Activated T-helper 1 cell treated with Interleukin-2 at 50 U/mL for 16 hours (primary cell): ENCODE measurements around the gene HOXB7.

Experiments
- DNase-seq: peaks from one replicate; pipeline ENCODE4 v3.0.0-alpha.2; 2020; ENCODE audit warnings: low read depth

HOXB7 gene

DNA sequence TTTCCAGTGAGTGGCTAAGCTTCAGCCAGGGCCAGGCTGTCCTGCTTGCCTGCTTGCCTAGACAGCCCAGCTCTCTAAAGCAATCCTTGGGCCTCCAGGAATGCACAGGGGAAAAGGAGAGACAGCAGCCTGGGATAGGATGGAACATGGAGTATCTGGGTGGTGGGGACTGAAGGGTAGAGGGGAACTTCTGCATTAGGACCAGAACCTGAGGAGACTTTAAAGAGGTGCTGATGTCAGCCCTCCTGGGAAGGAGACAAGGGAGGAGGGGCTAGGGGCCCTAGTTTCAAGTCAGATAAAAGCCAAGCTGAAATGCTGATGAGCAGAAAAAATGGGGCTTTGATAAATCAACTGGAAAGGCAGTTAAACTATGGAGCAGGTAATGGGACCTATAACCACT, 1.8 kb downstream of the HOXB7 start:
- no peak for DNase-seq

DNA sequence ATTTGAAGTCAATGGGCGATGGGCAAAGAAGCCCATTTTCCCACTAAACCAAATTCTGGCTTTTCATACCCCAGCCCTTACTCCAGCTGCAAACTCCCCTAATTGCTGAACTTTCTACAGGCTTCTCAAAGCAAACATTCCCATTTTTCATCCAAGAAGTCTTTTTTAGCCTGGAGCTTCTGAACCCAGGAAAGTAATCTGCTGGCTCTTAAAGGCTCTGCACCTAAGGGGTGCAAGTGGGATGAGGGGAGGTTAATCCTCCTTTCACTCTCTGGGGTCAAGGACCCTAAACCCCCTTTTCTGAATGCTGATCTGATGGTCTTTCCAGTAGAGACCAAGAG, 2.4 kb downstream of the HOXB7 start:
- DNase-seq, result no peak

GRCh38 chr17:48606892-48607614, 3.8 kb downstream of the HOXB7 start:
- no peak for DNase-seq

DNA sequence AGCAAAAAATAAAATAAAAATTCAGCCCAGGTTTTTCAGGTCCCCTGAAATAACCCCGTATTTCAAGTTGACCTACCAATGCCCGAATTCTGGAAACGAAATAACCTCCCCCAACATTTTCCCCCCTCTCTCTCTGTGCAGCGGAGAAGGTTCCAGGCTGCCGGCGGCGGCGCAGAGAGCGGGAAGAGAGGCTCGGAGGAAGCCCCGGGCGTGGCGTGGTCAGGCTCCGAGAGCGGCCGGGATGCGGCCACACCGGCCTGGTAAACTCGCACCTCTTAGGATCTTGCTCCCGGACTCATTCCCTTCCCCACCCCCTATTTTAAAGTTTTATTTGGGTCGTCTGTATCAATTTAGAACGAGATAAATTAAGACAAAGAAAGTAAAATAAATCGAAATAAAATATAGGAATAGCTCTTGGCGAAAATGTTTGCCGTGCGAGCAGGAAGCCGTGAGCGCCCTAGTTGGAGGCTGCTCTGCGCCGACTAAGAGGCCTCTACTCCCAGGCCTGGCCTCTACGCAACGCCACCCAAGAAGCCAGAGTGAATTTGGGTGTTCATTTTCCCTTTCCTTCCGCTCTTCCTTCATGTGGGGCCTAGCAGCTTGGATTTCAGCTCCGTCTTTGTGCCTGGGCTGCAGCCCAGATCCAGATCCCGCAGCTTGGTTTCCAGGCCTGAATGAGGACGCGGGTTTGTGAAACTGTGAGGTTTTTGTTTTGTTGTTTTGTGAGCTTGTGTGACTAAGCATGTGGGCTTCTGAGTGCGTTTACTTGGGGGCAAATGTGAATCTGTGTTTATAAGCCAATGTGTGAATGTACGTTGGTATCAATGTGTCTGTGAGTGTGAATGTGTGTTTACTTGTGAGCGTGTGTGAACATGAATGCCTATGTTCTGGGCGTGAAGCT, 4.6 kb downstream of the HOXB7 start:
- no peak for DNase-seq

DNA sequence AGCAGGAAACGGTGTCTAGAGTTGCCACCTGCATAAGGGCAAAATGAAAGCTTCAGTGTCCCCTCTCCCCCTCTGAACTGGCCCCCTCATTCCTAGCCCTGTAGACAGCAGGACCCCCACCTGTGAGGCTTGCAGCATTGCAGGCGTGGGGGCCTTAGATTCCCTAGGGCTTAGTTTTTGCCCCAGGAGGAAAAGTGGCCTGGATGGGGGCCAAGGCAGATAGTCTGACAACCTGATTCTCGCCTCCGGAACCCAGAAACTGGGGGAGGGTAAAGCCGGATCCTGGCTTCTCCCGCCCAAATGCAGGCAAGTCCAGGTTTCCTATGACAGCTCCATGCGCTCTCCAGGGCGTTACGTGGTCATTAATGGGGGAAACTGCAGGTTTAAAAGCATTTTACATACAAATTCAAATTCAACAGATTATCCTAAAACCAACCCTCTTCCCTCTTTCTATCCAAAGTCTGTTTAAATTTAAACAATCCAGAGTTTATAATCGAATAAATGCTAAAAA, 5.4 kb downstream of the HOXB7 start:
- no peak for DNase-seq

GRCh38 chr17:48604770-48605329, 6.0 kb downstream of the HOXB7 start, which contains the start of gene HOXB6:
Gene HOXB6, minus strand, starts transcription at chr17:48604986. Its CDS starts 6,836 bp downstream, at chr17:48598150.
- no peak for DNase-seq

GRCh38 chr17:48603959-48604769, 6.7 kb downstream of the HOXB7 start:
- no peak for DNase-seq

GRCh38 chr17:48601539-48602425, 9.0 kb downstream of the HOXB7 start:
- no peak for DNase-seq

- no peak for DNase-seq
These were observed 9.6 kb downstream of the HOXB7 start for GRCh38 chr17:48601207-48601538.

DNA sequence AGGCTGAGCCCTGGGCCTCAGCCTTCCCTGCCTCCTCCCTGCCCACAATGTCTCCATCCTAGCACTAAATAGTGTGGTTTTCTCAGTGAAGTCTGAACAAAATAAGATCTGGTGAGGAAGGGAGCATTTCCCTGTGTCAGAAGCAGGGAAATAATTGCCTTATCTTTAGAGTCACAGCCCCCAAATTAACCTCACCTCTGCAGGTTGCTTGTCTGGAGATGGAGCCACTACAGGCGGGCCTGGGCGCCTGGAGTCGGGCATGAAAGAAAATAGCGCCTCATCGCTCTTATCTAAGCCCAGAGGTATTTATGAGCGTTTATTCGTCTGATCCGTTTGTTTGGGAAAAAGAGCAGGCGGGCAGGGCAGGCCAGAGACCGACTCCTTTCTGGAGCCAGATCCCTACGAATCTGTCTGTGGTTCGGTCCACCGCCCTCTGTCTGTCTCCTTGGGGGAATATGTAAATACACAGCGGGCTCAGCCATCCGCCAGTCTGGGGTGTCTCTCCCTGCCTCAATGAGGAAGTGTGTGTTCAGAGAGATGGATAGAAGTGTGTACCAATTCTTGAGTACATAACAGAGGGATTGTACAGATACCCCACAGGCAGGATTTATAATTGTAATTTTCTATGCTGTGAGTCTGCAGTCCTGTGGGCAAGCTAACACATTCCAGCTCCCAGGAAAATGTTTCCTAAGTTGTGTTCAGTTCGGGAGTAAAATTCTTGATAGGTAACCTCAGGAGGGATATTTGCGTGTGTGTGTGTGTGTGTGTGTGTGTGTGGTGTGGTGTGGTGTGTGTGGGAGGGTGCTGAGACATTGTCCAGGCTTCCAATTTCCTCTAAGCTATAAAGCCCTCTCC, 10.3 kb downstream of the HOXB7 start:
- no peak for DNase-seq

DNA sequence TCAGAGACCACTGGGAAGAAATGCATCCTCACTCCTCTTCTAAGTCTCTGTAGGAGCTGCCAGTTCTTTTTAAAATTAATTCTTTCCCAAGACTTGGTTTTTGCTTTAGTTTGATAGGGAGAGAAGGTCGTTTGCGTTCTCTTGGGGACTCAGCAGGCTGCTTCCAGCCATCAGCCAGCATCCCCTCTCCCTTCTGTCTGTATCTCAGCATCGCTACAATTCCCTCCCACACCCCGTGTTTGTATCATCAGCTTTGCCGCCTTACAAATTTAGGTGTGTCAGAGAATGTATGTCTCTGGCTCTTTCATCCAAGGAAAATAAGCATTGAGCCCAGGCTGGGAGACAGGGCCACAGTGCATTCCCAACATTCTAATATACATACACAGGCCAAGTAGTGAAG, 11.5 kb downstream of the HOXB7 start:
- DNase-seq, result no peak

DNA sequence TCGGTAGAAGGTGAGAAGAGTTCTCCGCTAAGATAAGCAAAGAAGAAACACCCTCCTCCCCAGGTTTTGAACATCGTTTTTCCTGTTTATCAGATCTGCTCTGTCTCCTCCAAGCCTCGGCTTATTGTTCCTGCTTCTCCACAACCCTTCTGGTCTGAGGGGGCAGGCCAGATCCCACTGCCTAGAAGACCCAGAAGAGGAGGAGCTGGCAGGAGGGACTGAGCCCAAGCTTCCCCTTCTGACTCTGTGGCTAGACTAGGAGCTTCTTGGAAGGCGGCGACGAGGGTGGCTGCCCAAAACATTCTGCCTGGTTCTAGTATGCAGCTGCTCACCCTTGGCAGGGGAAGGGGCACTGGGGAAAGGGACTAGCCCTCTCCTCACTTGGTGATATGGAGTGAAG, 12.1 kb downstream of the HOXB7 start:
- no peak for DNase-seq

- DNase-seq, result no peak
These were observed 12.8 kb downstream of the HOXB7 start for GRCh38 chr17:48597778-48598631.

- no peak for DNase-seq
These were observed 13.4 kb downstream of the HOXB7 start for GRCh38 chr17:48597528-48597777.

- DNase-seq, result no peak
These were observed 13.9 kb downstream of the HOXB7 start for GRCh38 chr17:48596735-48597527.

GRCh38 chr17:48596000-48596734, 14.7 kb downstream of the HOXB7 start:
- no peak for DNase-seq

DNA sequence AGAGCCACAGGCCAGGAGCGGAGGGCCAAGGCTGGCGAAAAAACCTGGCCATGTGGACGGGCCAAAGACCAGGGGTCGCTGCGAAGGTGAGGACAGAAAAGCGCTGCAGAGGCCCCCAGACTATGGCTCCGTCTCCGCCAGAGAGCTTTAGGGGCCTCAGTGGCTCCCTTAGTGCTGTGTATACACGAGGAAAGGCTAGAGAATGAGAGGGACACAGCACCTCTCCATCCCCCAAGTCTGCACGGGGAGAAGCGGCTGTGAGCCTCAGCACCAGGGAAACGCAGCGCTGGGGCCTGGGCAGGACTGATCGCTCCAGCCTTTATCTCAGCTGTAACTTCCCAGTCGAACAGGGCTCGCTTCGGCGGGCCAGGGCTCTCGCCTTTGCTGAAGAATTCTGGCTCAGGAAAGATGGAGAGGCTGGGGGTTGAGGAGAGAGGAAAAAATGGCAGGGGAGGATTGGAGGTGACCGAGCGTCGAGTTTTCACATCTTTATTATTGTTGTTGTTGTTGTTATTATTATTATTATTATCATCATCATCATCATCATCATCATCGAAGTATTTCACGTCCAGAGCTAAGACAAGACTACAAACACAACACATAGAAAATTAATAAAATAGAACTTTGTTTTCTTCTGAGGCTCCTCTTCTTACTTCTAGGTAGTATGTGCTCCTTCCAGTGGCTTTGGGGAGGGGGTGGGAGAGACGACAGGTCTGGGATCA, 15.4 kb downstream of the HOXB7 start:
- no peak for DNase-seq
